Upper lobe of left lung (tissue), 6 donors: ENCODE data around the gene RNFT2. TPM values are rescaled to one million over a fixed set of nuclear protein-coding genes. Genes with fewer than 3 reads are reported as not detected.

Source experiments
- ATAC-seq, 2 donors: fragments of 200-7000 bp; cut with Tn5 transposase; one replicate each; pipeline ENCODE4 v1.9.1; 2022; ENCODE audit warnings: mild to moderate bottlenecking in 2 of 2, moderate library complexity in 2 of 2; ENCODE audit not compliant: low FRiP score in 2 of 2
- DNase-seq, 2 donors: peaks; one replicate each; pipeline ENCODE4 v3.0.0-alpha.2; 2019 to 2020
- H3K27ac ChIP-seq, 4 donors: fragments of 200-600 bp; sonication (generic); one replicate each; pipeline ENCODE4 v1.5.1; 2016 to 2019
- H3K27me3 ChIP-seq, 4 donors: fragments of 200-600 bp; sonication (generic); one replicate each; pipeline ENCODE4 v1.5.1; 2017 to 2019
- H3K36me3 ChIP-seq, 4 donors: fragments of 200-600 bp; sonication (generic); one replicate each; pipeline ENCODE4 v1.5.1; 2016 to 2019
- H3K4me1 ChIP-seq, 4 donors: fragments of 200-600 bp; sonication (generic); one replicate each; pipeline ENCODE4 v1.5.1; 2018 to 2019
- H3K4me3 ChIP-seq, 4 donors: fragments of 200-600 bp; sonication (generic); one replicate each; pipeline ENCODE4 v1.5.1; 2017 to 2019; ENCODE audit warnings: mild to moderate bottlenecking in 2 of 4, moderate library complexity in 1 of 4
- H3K9me3 ChIP-seq, 4 donors: fragments of 200-600 bp; sonication (generic); one replicate each; pipeline ENCODE4 v1.5.1; 2018 to 2019
- CTCF ChIP-seq, 6 experiments: fragments of 450-650 bp in 4 of 6; fragments of 200-600 bp in 2 of 6; sonication (generic) in 2 of 6; IDR thresholded peaks; one replicate each; pipeline ENCODE4 v1.5.1; 2016 to 2019; ENCODE audit warnings: antibody characterized with exemption in 6 of 6
- EP300 ChIP-seq, 4 donors: sonication (generic); formaldehyde crosslinking; IDR thresholded peaks; one replicate each; pipeline ENCODE4 v1.5.1; 2017; ENCODE audit warnings: antibody characterized with exemption in 4 of 4, control low read depth in 2 of 4
- POLR2A ChIP-seq, 4 donors: fragments of 450-650 bp; IDR thresholded peaks; one replicate each; pipeline ENCODE4 v1.5.1; 2016 to 2017; ENCODE audit warnings: antibody characterized with exemption in 4 of 4, mild to moderate bottlenecking in 2 of 4
- POLR2AphosphoS5 ChIP-seq, 2 donors: sonication (generic); formaldehyde crosslinking; IDR thresholded peaks; one replicate each; pipeline ENCODE4 v1.5.1; 2017; ENCODE audit warnings: antibody characterized with exemption in 2 of 2
- WGBS, 2 donors: methylation state at CpG; one replicate each; pipeline ENCODE4 v1.1.5; 2017 to 2018; 5-methylcytosine and 5-hydroxymethylcytosine counted together
- total RNA-seq, 6 donors: library from RNA; depleted of rRNA in 4 of 6; stranded (reverse); fragments of >200 nt in 4 of 6; gene quantifications; one replicate each; pipeline versions ENCODE4 v1.1.0 to v1.2.1, GENCODE V29; 2016 to 2021
- donor health status: DM: no; HTN: no; CAD: no; lungs with moderate emphysema.
- donor health status: DM: no; HTN: yes; CAD: no; lungs with severe emphysema.

The RNFT2 gene
- total RNA-seq, 6 donors from 2014 or later: 0.91 to 4.8 (median 2.1) TPM

- WGBS, 2 donors: 65 to 69% methylated on average over 2 to 3 of the region's 3 CpGs
- ATAC-seq: no peak
- no peak for TF ChIP-seq POLR2AphosphoS5 (IDR thresholded peaks at IDR 0.05)
- no peak for TF ChIP-seq CTCF (IDR thresholded peaks at IDR 0.05)
- no peak for TF ChIP-seq EP300 (IDR thresholded peaks at IDR 0.05)
- TF ChIP-seq POLR2A (IDR thresholded peaks at IDR 0.05): no peak
- no peak for DNase-seq
- Histone ChIP-seq H3K36me3 (no peaks in the 10 kb centered on the region), H3K4me1 (no peaks in the 10 kb centered on the region), H3K27ac (no peak overlapping the region), H3K27me3 (no peaks in the 10 kb centered on the region), H3K4me3 (no peak overlapping the region), H3K9me3 (no peaks in the 10 kb centered on the region)
These were observed 122.1 kb downstream of the RNFT2 start for GRCh38 chr12:116860263-116860662.

- no peak for DNase-seq
- Histone ChIP-seq H3K27ac (no peak overlapping the region), H3K27me3 (no peaks in the 10 kb centered on the region), H3K4me3 (no peak overlapping the region), H3K9me3 (no peaks in the 10 kb centered on the region), H3K4me1 (no peaks in the 10 kb centered on the region), H3K36me3 (no peaks in the 10 kb centered on the region)
- WGBS, 2 donors: 41 to 47% methylated on average over 12 of the region's 12 CpGs
- TF ChIP-seq CTCF (IDR thresholded peaks at IDR 0.05) (no peak), EP300 (IDR thresholded peaks at IDR 0.05) (no peak), POLR2A (IDR thresholded peaks at IDR 0.05) (no peak), POLR2AphosphoS5 (IDR thresholded peaks at IDR 0.05) (no peak)
- peak in 1 of 2 donors; percentile 69 for ATAC-seq
These were observed 123.2 kb downstream of the RNFT2 start for GRCh38 chr12:116861320-116861719.

- TF ChIP-seq EP300 (IDR thresholded peaks at IDR 0.05) (no peak), CTCF (IDR thresholded peaks at IDR 0.05) (no peak), POLR2A (IDR thresholded peaks at IDR 0.05) (no peak), POLR2AphosphoS5 (IDR thresholded peaks at IDR 0.05) (no peak)
- Histone ChIP-seq H3K27me3 (no peaks in the 10 kb centered on the region), H3K4me1 (no peaks in the 10 kb centered on the region), H3K4me3 (no peak overlapping the region), H3K9me3 (no peaks in the 10 kb centered on the region), H3K27ac (no peak overlapping the region), H3K36me3 (no peaks in the 10 kb centered on the region)
- 88 to 95% methylated on average over 4 of the region's 4 CpGs for WGBS, 2 donors
- no peak for DNase-seq
- no peak for ATAC-seq
These were observed 124.1 kb downstream of the RNFT2 start for GRCh38 chr12:116862167-116862566.

GRCh38 chr12:116863275-116863767 lies 125.2 kb downstream of the RNFT2 start:
- Histone ChIP-seq H3K27me3 (no peaks in the 10 kb centered on the region), H3K36me3 (no peaks in the 10 kb centered on the region), H3K4me3 (no peak overlapping the region), H3K9me3 (no peaks in the 10 kb centered on the region), H3K4me1 (no peaks in the 10 kb centered on the region), H3K27ac (no peak overlapping the region)
- TF ChIP-seq POLR2A (IDR thresholded peaks at IDR 0.05) (no peak), POLR2AphosphoS5 (IDR thresholded peaks at IDR 0.05) (no peak), EP300 (IDR thresholded peaks at IDR 0.05) (no peak), CTCF (IDR thresholded peaks at IDR 0.05) (peak in 4 of 6 experiments; percentile 21 to 33 (median 27))
- DNase-seq: no peak
- 44 to 47% methylated on average over 6 of the region's 6 CpGs for WGBS, 2 donors
- peak in 1 of 2 donors; percentile 58 for ATAC-seq
